ENCODE data around the gene SLC6A19. TPM values are rescaled to one million over a fixed set of nuclear protein-coding genes. Genes with fewer than 3 reads are reported as not detected.
A peak's percentile ranks its signal among the peaks of the same experiment; 100 is the strongest.

Gene SLC6A19
- total and polyA plus RNA-seq, 2 of the 13 experiments (the other 11 are each of a cell fraction or from before 2014, with no cell fraction given): 0.02 TPM; not detected in 1

GRCh38 chr5:1156754-1157460, 44.5 kb upstream of the SLC6A19 start:
- FAIRE-seq (no peak), DNase-seq (ENCODE audit: low spot score) (no peak)
- CTCF ChIA-PET (ENCODE audit: low intra/inter-chr PET ratio, low total read pairs): no interaction called here

More at GRCh38 chr5:1156754-1157460, 44.5 kb upstream of the SLC6A19 start:
- H3K9ac ChIP-seq (ENCODE audit: insufficient read depth, low read depth, low read length): no peak overlapping the region
- H3K4me2 ChIP-seq (ENCODE audit: low read depth, low read length): no peak overlapping the region
- H3K79me2 ChIP-seq (ENCODE audit: insufficient read depth, low read length): no peaks in the 10 kb centered on the region
- no peaks in the 10 kb centered on the region for H3K36me3 ChIP-seq (replicated peaks in 1 of 2; ENCODE audit: control insufficient read depth in 1 of 2, insufficient read depth in 2 of 2, low read length in 2 of 2)
- TF ChIP-seq NAIF1 (CRISPR knock-in tag; IDR thresholded peaks at IDR 0.05; ENCODE audit: borderline replicate concordance): no peak
- TF ChIP-seq ZNF879 (CRISPR knock-in tag; IDR thresholded peaks at IDR 0.05): no peak
- no peak for TF ChIP-seq ZFP41 (CRISPR knock-in tag; IDR thresholded peaks at IDR 0.05; ENCODE audit: borderline replicate concordance)
- peak; percentile 49; the same call in 1 of the 2 replicates for TF ChIP-seq ZBTB39 (CRISPR knock-in tag; IDR thresholded peaks at IDR 0.05)
- peak; percentile 81 for TF ChIP-seq ZMYM3 (CRISPR knock-in tag; IDR thresholded peaks at IDR 0.05)
- 0 out of 2 replicates have a peak, but pooled peaks have one; percentile 29 for TF ChIP-seq EZH2 (conservative IDR thresholded peaks at IDR 0.05; ENCODE audit: low read depth, low read length)
- no peak for TF ChIP-seq ETV5 (CRISPR knock-in tag; IDR thresholded peaks at IDR 0.05; ENCODE audit: borderline replicate concordance)
- H4K20me1 ChIP-seq (ENCODE audit: insufficient read depth, low read length): 0 out of 2 replicates have a peak, but pooled peaks cover 3% of the 10 kb centered on the region
- in situ Hi-C loops (cut with HindIII; ENCODE audit: extremely low pct_ligation_motif_present, low pct_unique_long_range_greater_than_20kb): no loop called here
- WGBS (ENCODE audit: low lambda C conversion rate): 70% methylated on average over 10 of the region's 11 CpGs
- H3K4me1 ChIP-seq (ENCODE audit: insufficient read depth, low read length): peaks cover 66% of the 10 kb centered on the region
- intact Hi-C loops (cut with micrococcal nuclease; ENCODE audit: unreplicated experiment): no loop called here
- H3K9me3 ChIP-seq (ENCODE audit: low read length): no peaks in the 10 kb centered on the region
- H3K27ac ChIP-seq (ENCODE audit: extremely low read length, insufficient read depth, low read length): no peak overlapping the region
- no peak overlapping the region for H3K4me3 ChIP-seq (replicated peaks in 1 of 3; ENCODE audit: insufficient read depth in 1 of 3, low read depth in 2 of 3, low read length in 3 of 3)
- BruUV-seq (replicated peaks): no TSS peak
- no peak overlapping the region for H2AFZ ChIP-seq (ENCODE audit: low read length)
- POLR2A ChIA-PET: no interaction called here
- peaks cover 9 to 70% of the 10 kb centered on the region in 2 experiments; a peak in 4 of 5 replicates for H3K27me3 ChIP-seq (ENCODE audit: control insufficient read depth in 1 of 2, insufficient read depth in 2 of 2, low read length in 2 of 2)
- no peak for ATAC-seq

Data from HepG2 (cell line).